GM12891 (cell line): ENCODE results near the gene NAALADL2.

Experiments
- POLR2A ChIP-seq: IDR thresholded peaks from 2 replicates; pipeline ENCODE4 v1.6.1; 2011; ENCODE audit warnings: low read depth, low read length, control low read depth
- POLR2AphosphoS5 ChIP-seq: IDR thresholded peaks from 2 replicates; pipeline ENCODE4 v1.6.1; 2011; ENCODE audit warnings: low read depth, low read length, control low read depth
- POU2F2 ChIP-seq: IDR thresholded peaks from 2 replicates; pipeline ENCODE4 v1.6.1; 2011; ENCODE audit warnings: low read depth, mild to moderate bottlenecking, control low read depth, low read length, moderate library complexity
- SPI1 ChIP-seq: IDR thresholded peaks from 2 replicates; pipeline ENCODE4 v1.6.1; 2011; ENCODE audit warnings: low read depth, low read length, control low read depth
- TAF1 ChIP-seq: IDR thresholded peaks from 2 replicates; pipeline ENCODE4 v1.6.1; 2011; ENCODE audit warnings: low read depth, low read length, control low read depth

- TF ChIP-seq TAF1: no peak
- no peak for TF ChIP-seq POLR2A
- no peak for TF ChIP-seq POU2F2
- TF ChIP-seq POLR2AphosphoS5: no peak
- no peak for TF ChIP-seq SPI1
Observed at GRCh38 chr3:175464362-175464761, 605.2 kb downstream of the NAALADL2 start.
